Stimulated activated CD4-positive, alpha-beta T cell treated with anti-CD3 and anti-CD28 coated beads, Interleukin-2, amount 100 ng/mL, for 24 hours (primary cell): Measurements from ENCODE around the gene CD59.

ENCODE experiments used
- DNase-seq, 2 donors: peaks; one replicate each; pipeline ENCODE4 v3.0.0-alpha.2; 2020

The CD59 gene

GRCh38 chr11:33736148-33736812 is at the start of gene CD59:
Gene CD59, minus strand, starts transcription at chr11:33736423. Its CDS starts 13,978 bp downstream, at chr11:33722445.
- DNase-seq = peak; percentile 89 to 95

GRCh38 chr11:33785609-33786008 is 49.4 kb upstream of the CD59 start:
- DNase-seq = no peak

DNA sequence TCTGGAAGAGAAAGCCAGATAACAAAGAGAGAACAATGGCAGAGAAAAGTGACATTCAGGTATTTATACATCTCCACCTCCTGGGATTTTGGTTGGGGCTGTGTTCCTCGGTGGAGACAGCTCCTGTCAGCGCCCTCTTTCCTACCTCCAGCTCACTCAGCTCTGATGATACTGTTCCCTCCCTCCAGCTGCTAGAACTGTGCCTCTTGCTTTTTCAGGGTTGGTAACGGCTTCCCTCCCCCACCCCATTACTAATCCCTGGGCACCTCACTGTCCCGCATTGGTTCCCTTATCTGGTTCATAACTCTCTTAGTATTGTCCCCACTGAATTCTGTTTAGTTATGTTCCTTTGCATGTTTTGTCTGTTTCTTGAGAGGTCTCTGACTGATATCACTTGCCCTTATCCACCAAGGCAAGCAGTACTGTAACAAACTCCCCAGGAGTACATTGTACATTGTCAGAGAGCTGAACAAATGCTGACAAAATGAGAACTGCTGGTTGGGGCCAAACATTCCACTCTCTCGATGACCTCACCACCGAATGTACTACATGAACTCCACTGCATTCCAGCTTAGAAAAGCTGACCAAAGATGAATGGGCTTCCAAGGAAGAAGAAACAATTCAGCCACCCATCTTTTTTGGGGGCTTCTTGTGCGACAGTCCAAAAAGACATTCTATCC is 43.8 kb upstream of the CD59 start:
- no peak for DNase-seq

GRCh38 chr11:33778675-33779074 is 42.5 kb upstream of the CD59 start:
- DNase-seq = no peak

GRCh38 chr11:33777906-33778305 is 41.7 kb upstream of the CD59 start:
- no peak for DNase-seq

- no peak for DNase-seq
Observed at GRCh38 chr11:33775832-33776470, 39.7 kb upstream of the CD59 start.

DNA sequence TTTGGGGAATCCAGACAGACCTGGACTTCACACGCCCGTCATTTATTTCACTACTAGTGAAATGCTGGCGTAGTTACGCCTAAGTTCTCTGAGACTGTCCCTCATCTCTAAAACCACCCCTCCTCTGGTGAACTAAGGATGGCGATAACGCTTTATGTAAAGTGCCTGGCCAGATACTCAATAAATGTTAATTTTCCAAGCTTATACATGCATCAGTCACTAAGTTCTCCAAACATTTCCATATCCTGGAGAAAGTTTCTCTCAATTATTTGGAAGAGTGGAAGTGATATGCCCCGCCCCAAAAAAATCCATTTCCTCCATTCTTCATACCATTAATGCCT is 39.2 kb upstream of the CD59 start:
- DNase-seq = no peak

- no peak for DNase-seq
Observed at GRCh38 chr11:33774736-33775466, 38.7 kb upstream of the CD59 start.

- peak; percentile 80 to 81 for DNase-seq
Observed at GRCh38 chr11:33773987-33774735, 37.9 kb upstream of the CD59 start, which contains the start of gene FBXO3. Gene FBXO3, minus strand, starts transcription at chr11:33774520. Its CDS starts 23 bp downstream, at chr11:33774497.

DNA sequence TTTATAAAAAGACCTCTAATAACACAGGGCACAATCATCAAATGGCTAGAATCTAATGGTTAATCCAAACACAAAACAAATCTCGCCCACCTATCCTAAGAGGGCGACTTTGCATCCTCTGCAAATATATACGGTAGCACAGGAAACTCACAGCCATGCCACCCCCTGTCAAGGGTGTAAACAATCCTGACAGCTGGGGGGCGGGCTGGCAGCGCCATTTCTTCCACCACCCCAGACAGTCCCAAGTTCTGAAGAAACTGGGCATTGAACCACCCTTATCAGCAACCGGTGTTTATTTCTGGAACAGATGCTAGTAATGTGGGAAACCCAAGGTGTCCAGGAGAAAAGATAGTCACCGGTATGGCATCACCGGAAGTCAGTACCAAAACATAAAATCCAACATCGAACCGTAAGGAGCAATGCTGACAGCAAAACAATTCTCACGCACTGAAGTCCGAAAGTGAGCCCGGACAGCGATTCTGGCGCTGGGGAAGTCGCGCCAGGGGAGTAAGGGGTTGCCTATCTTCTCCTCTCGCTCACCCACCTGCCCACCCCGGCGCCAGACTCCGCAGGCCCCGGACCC is 37.3 kb upstream of the CD59 start:
- peak; percentile 24 to 39 for DNase-seq

- DNase-seq = no peak
Observed at GRCh38 chr11:33772870-33773269, 36.6 kb upstream of the CD59 start.

DNA sequence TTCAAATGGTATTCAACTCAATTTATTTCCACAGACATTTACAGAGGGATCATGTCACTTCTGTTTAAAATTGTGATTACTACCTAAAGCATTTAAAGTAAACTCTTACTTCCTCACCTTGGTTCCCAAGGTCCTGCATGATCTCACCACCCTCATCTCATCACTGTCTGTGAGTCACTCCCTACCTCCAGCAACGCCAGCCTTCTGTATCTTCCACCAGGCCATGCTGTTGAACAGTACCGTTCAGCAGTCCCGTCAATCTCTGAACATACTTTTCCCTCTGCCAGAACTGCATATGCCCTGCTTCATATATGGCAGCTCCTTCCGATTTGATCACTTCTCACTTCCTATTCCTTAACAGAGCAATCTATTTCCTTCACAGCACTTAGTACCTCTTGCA is 36.1 kb upstream of the CD59 start:
- no peak for DNase-seq

DNA sequence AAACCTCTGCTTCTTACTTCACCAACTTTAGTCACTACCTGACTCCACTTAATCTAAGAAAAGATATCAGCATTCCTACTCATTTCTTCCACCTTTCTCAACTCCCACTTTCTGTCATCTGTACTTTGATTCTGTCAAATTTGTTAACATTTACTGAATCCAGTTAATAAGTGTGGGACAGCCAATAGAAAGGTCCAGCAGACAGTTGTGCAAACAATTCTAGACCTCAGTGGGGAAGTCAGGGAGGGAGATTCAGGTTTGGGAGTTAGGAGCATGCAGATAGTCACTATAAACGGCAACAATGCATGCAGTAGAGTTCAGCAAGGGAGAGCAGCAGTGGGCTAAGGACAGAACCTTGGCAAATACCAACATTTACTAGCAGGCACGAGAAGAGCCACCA is 34.0 kb upstream of the CD59 start:
- DNase-seq = no peak

- DNase-seq = no peak
Observed at GRCh38 chr11:33769542-33769941, 33.3 kb upstream of the CD59 start.

- no peak for DNase-seq
Observed at GRCh38 chr11:33767624-33768023, 31.4 kb upstream of the CD59 start.

DNA sequence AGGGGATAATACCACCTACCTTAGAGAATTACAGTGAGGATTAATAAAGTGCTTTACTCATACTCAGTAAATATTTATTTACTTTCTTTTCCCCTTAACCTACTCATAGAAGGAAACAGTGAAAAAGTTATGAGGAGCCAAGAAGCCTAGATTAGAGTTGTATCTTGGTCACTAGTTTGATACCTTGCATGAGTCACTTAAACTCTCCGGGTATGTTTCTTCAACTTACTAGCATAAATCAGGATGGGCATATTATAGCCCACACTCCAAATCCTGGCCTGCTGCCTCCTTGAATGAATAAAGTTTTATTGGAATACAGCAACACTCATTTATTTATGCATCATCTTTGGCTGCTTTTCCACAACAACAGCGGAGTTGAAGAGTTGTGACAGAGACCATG is 29.9 kb upstream of the CD59 start:
- DNase-seq = no peak

GRCh38 chr11:33761471-33761870 is 25.2 kb upstream of the CD59 start:
- DNase-seq = no peak

GRCh38 chr11:33753304-33753967 is 17.2 kb upstream of the CD59 start:
- DNase-seq = no peak

DNA sequence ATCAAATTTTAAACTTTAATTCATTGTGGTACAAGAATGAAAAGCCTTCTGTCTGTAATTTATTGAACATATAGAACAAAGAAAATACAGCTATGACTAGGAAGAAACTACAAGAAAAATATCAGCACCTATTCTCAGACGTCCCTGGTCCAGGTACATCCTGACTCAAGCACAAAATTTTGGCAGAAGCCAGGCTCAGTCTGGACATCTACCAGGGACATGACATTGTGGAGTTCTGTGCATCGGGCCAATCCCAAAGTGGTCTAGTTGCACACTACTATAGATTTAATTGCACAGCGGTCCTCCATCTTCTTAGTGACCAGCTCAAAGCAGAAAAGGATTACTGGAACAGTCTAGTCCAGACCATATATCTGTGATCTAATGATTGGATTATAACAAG is 15.7 kb upstream of the CD59 start:
- no peak for DNase-seq

- no peak for DNase-seq
Observed at GRCh38 chr11:33747979-33748378, 11.8 kb upstream of the CD59 start.

GRCh38 chr11:33743291-33743690 is 7.1 kb upstream of the CD59 start:
- DNase-seq = no peak
